WI38 (cell line): ENCODE data around the gene PRDM10.

Experiments used
- H3K4me3 ChIP-seq: 2 replicates; pipeline ENCODE4 v1.5.1; 2011; ENCODE audit warnings: low read depth, mild to moderate bottlenecking, control low read depth, low read length
- TF ChIP-seq, protein P1 (sequence below): IDR thresholded peaks from 2 replicates; pipeline ENCODE4 v1.5.1; 2012; ENCODE audit warnings: low read depth, mild to moderate bottlenecking, control low read depth, low read length

The PRDM10 gene

DNA sequence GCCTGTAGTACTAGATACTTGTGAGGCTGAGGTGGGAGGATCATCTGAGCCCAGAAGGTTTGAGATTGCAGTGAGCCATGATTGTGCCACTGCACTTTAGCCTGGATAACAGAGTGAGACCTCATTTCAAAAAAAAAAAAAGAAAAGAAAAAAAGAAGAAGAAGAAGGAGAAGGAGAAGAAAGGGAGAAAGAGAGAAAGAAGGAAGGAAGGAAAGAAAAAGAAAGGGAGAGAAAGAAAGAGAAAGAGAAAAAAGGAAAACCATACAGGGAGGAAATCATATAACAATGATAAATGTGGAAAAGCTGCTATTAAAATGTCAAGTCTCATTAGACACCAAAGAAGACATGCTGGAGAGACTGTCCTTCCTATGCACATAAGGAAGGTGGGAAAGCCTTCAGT lies 5.7 kb upstream of the PRDM10 start:
- TF ChIP-seq, protein P1, sequence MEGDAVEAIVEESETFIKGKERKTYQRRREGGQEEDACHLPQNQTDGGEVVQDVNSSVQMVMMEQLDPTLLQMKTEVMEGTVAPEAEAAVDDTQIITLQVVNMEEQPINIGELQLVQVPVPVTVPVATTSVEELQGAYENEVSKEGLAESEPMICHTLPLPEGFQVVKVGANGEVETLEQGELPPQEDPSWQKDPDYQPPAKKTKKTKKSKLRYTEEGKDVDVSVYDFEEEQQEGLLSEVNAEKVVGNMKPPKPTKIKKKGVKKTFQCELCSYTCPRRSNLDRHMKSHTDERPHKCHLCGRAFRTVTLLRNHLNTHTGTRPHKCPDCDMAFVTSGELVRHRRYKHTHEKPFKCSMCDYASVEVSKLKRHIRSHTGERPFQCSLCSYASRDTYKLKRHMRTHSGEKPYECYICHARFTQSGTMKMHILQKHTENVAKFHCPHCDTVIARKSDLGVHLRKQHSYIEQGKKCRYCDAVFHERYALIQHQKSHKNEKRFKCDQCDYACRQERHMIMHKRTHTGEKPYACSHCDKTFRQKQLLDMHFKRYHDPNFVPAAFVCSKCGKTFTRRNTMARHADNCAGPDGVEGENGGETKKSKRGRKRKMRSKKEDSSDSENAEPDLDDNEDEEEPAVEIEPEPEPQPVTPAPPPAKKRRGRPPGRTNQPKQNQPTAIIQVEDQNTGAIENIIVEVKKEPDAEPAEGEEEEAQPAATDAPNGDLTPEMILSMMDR, result no peak
- H3K4me3 ChIP-seq, result no peak overlapping the region

DNA sequence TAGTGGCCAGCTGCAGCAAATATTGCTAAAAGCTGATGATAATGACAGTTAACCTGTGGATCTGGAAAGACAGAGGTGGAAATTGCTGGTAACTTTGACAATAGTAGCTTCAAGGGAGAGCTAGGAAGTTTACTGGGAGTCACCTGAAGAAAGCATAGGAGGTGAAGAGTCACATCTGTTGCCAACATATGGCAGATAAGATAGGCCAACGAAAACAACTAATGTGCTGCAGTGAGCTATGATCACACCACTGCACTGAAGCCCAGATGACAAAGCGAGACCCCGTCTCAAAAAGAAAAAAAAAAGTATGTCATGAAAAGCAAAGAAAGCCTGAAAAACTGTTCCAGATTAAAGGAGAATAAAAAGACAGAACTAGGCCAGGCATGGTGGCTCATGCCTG lies 4.3 kb upstream of the PRDM10 start:
- TF ChIP-seq, protein P1, result no peak
- no peak overlapping the region for H3K4me3 ChIP-seq

DNA sequence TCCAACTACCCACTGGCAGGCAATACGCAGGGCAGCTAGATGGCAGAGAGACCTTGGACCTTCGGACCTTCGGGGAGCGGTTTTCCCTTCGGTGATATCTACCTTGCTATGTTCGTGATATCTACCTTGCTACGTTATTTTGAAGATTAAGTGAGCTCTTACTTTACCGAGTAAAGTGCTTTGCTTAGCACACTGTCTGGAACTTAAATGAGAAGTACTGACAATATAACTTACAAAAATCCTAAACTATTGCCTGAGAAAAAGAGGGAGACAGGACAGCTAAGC lies 1.0 kb upstream of the PRDM10 start:
- peak overlapping the region; percentile 72 for H3K4me3 ChIP-seq
- TF ChIP-seq, protein P1, result no peak

DNA sequence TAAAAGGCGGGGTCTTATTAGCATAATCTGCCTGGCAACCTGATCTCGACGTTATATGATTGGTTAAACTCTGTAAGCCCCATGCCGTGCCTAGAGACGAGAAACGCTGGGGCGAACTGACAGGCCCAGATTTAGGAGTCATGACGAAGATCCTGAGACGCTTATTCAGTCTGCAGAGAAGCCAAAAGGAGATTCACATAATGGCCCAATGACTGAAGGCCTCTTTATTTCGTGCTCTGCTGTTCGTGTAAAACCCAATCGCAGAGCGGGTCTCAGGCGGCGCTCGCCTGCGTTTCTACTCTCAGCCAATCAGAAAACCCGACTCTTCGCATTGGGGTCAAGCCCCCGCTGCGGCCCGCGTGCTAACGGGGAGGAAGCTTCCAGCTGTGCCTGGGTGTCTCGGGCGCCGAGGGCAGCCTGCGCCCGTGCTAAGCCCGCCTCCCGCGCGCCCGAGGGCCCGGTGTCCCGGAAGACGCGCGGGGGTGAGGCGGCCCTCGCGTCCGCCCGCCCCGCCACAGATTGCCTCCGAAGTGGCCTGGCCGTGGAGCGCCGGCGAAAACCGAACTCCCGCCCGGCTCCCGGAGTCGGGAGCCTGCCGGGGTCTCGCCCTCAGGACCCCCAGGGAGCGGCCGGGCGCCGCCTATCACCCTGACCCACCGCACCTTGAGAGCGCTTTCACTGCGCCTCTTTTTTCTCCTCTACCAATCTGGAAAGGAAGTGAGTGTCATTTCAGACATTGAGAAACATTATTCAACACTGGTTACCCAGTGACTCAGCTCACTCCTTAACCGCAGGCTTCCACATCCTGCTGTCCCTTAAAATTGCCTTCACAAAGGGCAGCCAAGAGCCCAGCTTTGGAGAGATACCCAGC lies 446 bp upstream of the PRDM10 start:
- TF ChIP-seq, protein P1, result no peak

DNA sequence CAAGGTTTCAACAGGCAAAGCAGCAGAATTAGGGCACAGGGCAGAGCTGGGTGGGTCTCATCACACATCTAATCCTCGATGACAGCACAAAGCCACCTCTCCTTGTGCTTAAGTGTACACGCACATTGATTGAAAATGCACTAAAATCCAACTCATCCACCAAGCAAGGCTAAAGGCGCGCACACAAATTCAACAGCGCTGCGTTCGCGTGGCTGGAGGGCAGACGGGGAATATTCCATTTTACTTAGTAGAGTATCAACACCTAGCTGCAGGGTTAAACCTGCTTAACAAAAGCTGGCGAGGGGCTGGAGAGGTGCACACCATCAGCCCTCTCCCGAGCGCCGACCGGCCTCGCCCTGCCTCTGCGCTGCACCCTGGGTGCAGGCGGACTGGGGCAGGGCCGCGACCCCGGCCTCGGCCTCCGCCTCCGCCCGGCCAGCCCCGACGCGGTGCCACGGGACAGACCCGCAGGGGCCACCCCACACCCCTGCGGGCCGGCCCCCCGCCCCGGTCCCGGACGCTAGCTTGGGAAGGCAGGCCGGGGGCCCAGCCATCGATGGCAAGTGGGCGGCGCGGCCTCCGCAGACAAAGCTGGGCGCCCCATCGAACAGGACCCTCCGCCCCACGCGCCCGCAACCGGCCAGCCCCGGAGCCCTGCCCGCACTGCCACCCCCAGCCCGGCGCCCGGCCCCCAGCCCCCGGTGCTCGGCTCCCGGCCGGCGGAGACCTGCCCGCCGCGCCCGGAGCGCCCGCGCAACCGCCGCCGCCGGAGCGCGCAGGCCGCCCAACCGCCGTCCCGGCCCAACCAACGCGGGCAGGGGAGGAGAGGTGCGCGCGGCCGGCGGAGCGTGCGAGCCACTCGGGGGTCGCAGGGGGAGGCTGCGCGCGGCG lies 929 bp downstream of the PRDM10 start:
- TF ChIP-seq, protein P1, result no peak
- peak overlapping the region; percentile 72 for H3K4me3 ChIP-seq

More for the DNA sequence above, 446 bp upstream of the PRDM10 start:
- H3K4me3 ChIP-seq, result peak overlapping the region; percentile 72

DNA sequence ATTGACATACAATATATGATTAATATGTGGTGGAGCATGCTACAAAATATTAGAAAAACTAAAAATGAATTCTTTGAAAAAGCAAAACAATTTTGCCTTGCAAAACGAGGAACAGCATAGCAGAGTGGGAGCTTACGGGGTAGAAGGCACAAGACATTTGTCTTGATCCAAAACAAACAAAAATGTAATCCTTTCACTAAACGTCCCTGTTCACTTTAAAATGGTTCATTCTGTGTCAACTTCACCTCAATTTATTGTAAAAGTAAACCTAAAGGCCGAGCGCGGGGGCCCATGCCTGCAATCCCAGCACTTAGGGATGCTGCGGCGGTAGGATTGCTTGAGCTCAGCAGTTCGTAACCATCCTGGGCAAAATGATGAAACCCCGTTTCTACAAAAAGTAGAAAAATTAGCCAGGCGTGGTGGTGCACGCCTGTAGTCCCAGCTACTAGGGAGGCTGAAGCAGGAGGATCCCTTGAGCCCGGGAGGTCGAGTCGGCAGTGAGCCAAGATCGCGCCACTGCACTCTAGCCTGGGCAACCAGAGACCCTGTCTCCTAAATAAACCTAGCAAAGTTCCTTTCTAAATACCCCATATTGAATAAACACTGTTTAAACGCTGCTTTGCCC lies 2.0 kb downstream of the PRDM10 start:
- TF ChIP-seq, protein P1, result no peak
- peak overlapping the region; percentile 72 for H3K4me3 ChIP-seq
